ENCODE results near the gene CASP7. TPM values are rescaled to one million over a fixed set of nuclear protein-coding genes. Genes with fewer than 3 reads are reported as not detected.
"Not testable (repeated sequence)": the region's sequence is repeated elsewhere in the genome, so short reads cannot be mapped to it uniquely, and the experiment has no call there.

The CASP7 gene
- total RNA-seq, 1 donor from 2014 or later, result 16.3 TPM

- Mint-ChIP-seq H3K36me3 (ENCODE audit: low read depth) (peaks cover 1% of the 10 kb centered on the region), H3K9me3 (peaks cover 5% of the 10 kb centered on the region), H3K4me1 (no peaks in the 10 kb centered on the region), H3K4me3 (no peak overlapping the region), H3K27ac (no peak overlapping the region), H3K27me3 (peaks cover 52% of the 10 kb centered on the region)
- no peak for DNase-seq
- intact Hi-C loops (cut with micrococcal nuclease), result no loop called here
These were observed 86.2 kb downstream of the CASP7 start for GRCh38 chr10:113765910-113766309.

- no peak overlapping the region for H3K4me3 Mint-ChIP-seq
- no peak overlapping the region for H3K27ac Mint-ChIP-seq
- no peak for DNase-seq
- peaks cover 1% of the 10 kb centered on the region for H3K36me3 Mint-ChIP-seq (ENCODE audit: low read depth)
- peaks cover 5% of the 10 kb centered on the region for H3K9me3 Mint-ChIP-seq
- no peaks in the 10 kb centered on the region for H3K4me1 Mint-ChIP-seq
- intact Hi-C loops (cut with micrococcal nuclease), result no loop called here
- H3K27me3 Mint-ChIP-seq, result peaks cover 52% of the 10 kb centered on the region
These were observed 87.5 kb downstream of the CASP7 start for GRCh38 chr10:113767222-113767621.

- DNase-seq, result no peak
- H3K27ac Mint-ChIP-seq, result no peak overlapping the region
- H3K9me3 Mint-ChIP-seq, result no peaks in the 10 kb centered on the region
- intact Hi-C loops (cut with micrococcal nuclease), result no loop called here
- peaks cover 34% of the 10 kb centered on the region for H3K27me3 Mint-ChIP-seq
- no peaks in the 10 kb centered on the region for H3K4me1 Mint-ChIP-seq
- H3K36me3 Mint-ChIP-seq (ENCODE audit: low read depth), result no peaks in the 10 kb centered on the region
- H3K4me3 Mint-ChIP-seq, result no peak overlapping the region
These were observed 90.6 kb downstream of the CASP7 start for GRCh38 chr10:113770346-113770745.

- H3K4me3 Mint-ChIP-seq; intact Hi-C loops (cut with micrococcal nuclease); H3K9me3 Mint-ChIP-seq; H3K36me3 Mint-ChIP-seq (ENCODE audit: low read depth); H3K4me1 Mint-ChIP-seq; DNase-seq; H3K27ac Mint-ChIP-seq: not testable (repeated sequence)
- H3K27me3 Mint-ChIP-seq, result peaks cover 35% of the 10 kb centered on the region
These were observed 91.4 kb downstream of the CASP7 start for GRCh38 chr10:113771131-113771530.

GRCh38 chr10:113775686-113776294, 96.1 kb downstream of the CASP7 start:
- Mint-ChIP-seq H3K27ac (no peak overlapping the region), H3K9me3 (no peaks in the 10 kb centered on the region), H3K36me3 (ENCODE audit: low read depth) (no peaks in the 10 kb centered on the region), H3K4me1 (no peaks in the 10 kb centered on the region), H3K4me3 (no peak overlapping the region), H3K27me3 (peaks cover 11% of the 10 kb centered on the region)
- intact Hi-C loops (cut with micrococcal nuclease), result no loop called here
- no peak for DNase-seq

GRCh38 chr10:113776553-113776952, 96.8 kb downstream of the CASP7 start:
- Mint-ChIP-seq H3K27me3 (peaks cover 9% of the 10 kb centered on the region), H3K4me3 (no peak overlapping the region), H3K4me1 (no peaks in the 10 kb centered on the region), H3K36me3 (ENCODE audit: low read depth) (no peaks in the 10 kb centered on the region), H3K27ac (no peak overlapping the region), H3K9me3 (no peaks in the 10 kb centered on the region)
- no peak for DNase-seq
- intact Hi-C loops (cut with micrococcal nuclease), result no loop called here

Other genes with a start within 250 kb of the CASP7 start
- not detected in 2 replicates for gene HABP2, start 126.9 kb upstream of the CASP7 start, total RNA-seq
- gene NRAP, start 15.9 kb upstream of the CASP7 start, total RNA-seq, result not detected in 2 replicates
- gene PLEKHS1, start 71.8 kb downstream of the CASP7 start, total RNA-seq, result not detected in 2 replicates
- 14.4 and 14.6 TPM in 2 replicates for gene DCLRE1A, start 174.2 kb downstream of the CASP7 start, total RNA-seq
- 23.6 and 27.2 TPM in 2 replicates for gene NHLRC2, start 174.7 kb downstream of the CASP7 start, total RNA-seq

All from activated CD4-positive, alpha-beta T cell treated with anti-CD3 and anti-CD28 coated beads, Interleukin-2, amount 10 ng/mL, durations not matched to agents 24 days and 14 days (primary cell).